Chondrocyte (in vitro differentiated cells): ENCODE data around the gene ABCA13. TPM values are rescaled to one million over a fixed set of nuclear protein-coding genes. Genes with fewer than 3 reads are reported as not detected.

Source experiments
- DNase-seq: peaks from one replicate; pipeline ENCODE4 v3.0.0; 2021; ENCODE audit warnings: mixed read lengths, low spot score
- H3K27ac Mint-ChIP-seq: one replicate; pipeline ENCODE4 v1.8.0; 2021; ENCODE audit warnings: mild to moderate bottlenecking, moderate library complexity, mixed read lengths; ENCODE audit not compliant: unreplicated experiment
- H3K27me3 Mint-ChIP-seq: 2 replicates; pipeline ENCODE4 v1.8.0; 2021; ENCODE audit warnings: low read depth, mixed read lengths
- H3K36me3 Mint-ChIP-seq: 2 replicates; pipeline ENCODE4 v1.8.0; 2021; ENCODE audit warnings: low read depth, mixed read lengths
- H3K4me1 Mint-ChIP-seq: 2 replicates; pipeline ENCODE4 v1.8.0; 2021; ENCODE audit warnings: low read depth, mild to moderate bottlenecking, mixed read lengths
- H3K4me3 Mint-ChIP-seq: one replicate; pipeline ENCODE4 v1.8.0; 2021; ENCODE audit warnings: mild to moderate bottlenecking, moderate library complexity, mixed read lengths; ENCODE audit not compliant: unreplicated experiment
- H3K9me3 Mint-ChIP-seq: 2 replicates; pipeline ENCODE4 v1.8.0; 2021; ENCODE audit warnings: low read depth, mixed read lengths
- CTCF ChIP-seq: fragments of 200-600 bp; sonication (generic); IDR thresholded peaks from 2 replicates; pipeline ENCODE4 v1.5.0; 2021; ENCODE audit warnings: antibody characterized with exemption, mild to moderate bottlenecking, moderate library complexity
- total RNA-seq: library from RNA; stranded (reverse); gene quantifications from 3 replicates; pipeline ENCODE4 v1.2.1, GENCODE V29; 2021

ABCA13 gene
- total RNA-seq, 1 donor from 2014 or later, result 0.07 TPM

- no peaks in the 10 kb centered on the region for H3K27me3 Mint-ChIP-seq
- no peak overlapping the region for H3K27ac Mint-ChIP-seq
- DNase-seq, result no peak
- no peak overlapping the region for H3K4me3 Mint-ChIP-seq
- TF ChIP-seq CTCF, result no peak
- H3K36me3 Mint-ChIP-seq, result no peaks in the 10 kb centered on the region
- H3K4me1 Mint-ChIP-seq, result peaks cover 12% of the 10 kb centered on the region
- peaks cover 7% of the 10 kb centered on the region for H3K9me3 Mint-ChIP-seq
These were observed 9.7 kb upstream of the ABCA13 start for GRCh38 chr7:48161407-48162125.

- Mint-ChIP-seq H3K4me3 (no peak overlapping the region), H3K27ac (no peak overlapping the region), H3K36me3 (no peaks in the 10 kb centered on the region), H3K4me1 (no peaks in the 10 kb centered on the region), H3K27me3 (no peaks in the 10 kb centered on the region), H3K9me3 (peaks cover 7% of the 10 kb centered on the region)
- DNase-seq, result no peak
- TF ChIP-seq CTCF, result no peak
These were observed 6.1 kb upstream of the ABCA13 start for GRCh38 chr7:48165157-48165556.

GRCh38 chr7:48168159-48168558, 3.1 kb upstream of the ABCA13 start:
- no peak overlapping the region for H3K4me3 Mint-ChIP-seq
- TF ChIP-seq CTCF, result peak; percentile 72
- H3K27ac Mint-ChIP-seq, result no peak overlapping the region
- H3K36me3 Mint-ChIP-seq, result no peaks in the 10 kb centered on the region
- H3K9me3 Mint-ChIP-seq, result peaks cover 6% of the 10 kb centered on the region
- no peaks in the 10 kb centered on the region for H3K27me3 Mint-ChIP-seq
- peaks cover 2% of the 10 kb centered on the region for H3K4me1 Mint-ChIP-seq
- no peak for DNase-seq

GRCh38 chr7:48170506-48170905, 752 bp upstream of the ABCA13 start:
- Mint-ChIP-seq H3K27ac (no peak overlapping the region), H3K27me3 (no peaks in the 10 kb centered on the region), H3K36me3 (no peaks in the 10 kb centered on the region), H3K4me1 (peaks cover 12% of the 10 kb centered on the region), H3K9me3 (no peaks in the 10 kb centered on the region), H3K4me3 (no peak overlapping the region)
- no peak for TF ChIP-seq CTCF
- no peak for DNase-seq

- DNase-seq, result no peak
- TF ChIP-seq CTCF, result no peak
- Mint-ChIP-seq H3K27ac (no peak overlapping the region), H3K4me3 (no peak overlapping the region), H3K4me1 (peaks cover 12% of the 10 kb centered on the region), H3K36me3 (no peaks in the 10 kb centered on the region), H3K9me3 (no peaks in the 10 kb centered on the region), H3K27me3 (no peaks in the 10 kb centered on the region)
These were observed 2.1 kb downstream of the ABCA13 start for GRCh38 chr7:48173313-48173712.
